Femur (tissue), 1 donor: ENCODE measurements around the gene TMEM252.

Source experiments
- DNase-seq: peaks from one replicate; pipeline ENCODE4 v3.0.0-alpha.2; 2017

TMEM252 gene, protein sequence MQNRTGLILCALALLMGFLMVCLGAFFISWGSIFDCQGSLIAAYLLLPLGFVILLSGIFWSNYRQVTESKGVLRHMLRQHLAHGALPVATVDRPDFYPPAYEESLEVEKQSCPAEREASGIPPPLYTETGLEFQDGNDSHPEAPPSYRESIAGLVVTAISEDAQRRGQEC

DNA sequence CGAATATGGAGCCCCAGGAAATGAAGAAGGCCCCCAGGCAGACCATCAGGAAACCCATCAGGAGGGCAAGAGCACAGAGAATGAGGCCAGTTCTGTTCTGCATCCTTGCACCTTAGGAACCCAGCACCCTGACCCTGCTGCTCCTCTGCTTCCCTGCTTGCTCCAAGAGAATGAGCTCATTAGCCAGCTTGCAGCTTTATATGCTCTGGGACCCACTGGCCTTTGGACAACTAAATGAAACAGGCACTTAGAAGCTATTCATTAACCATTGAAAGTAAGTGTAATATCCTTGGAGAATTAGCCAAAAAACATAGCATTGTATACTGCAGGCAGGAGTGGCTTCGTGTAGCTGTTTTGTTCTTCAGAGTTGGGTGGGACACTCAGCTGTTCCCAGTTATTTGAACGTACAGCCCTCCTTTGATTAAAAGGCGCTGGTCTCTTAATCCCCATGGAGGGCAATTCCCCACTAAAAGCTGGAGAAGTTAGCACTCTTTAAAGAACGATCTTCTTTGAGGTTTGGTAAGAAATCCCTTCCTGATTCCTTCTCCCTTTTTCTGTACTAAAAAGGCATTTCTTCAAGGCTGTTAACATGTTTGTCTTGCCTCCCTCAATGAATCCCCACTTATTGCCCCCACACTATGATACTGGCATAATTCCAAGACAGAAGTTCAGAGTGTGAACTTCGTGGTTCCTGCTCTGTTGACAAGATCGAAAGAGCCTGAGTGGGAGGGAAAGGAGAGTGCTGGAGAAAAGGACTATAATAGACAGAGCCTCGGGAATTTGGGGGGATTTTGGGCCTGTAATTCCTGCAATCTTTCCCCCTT lies at the start of gene TMEM252:
Gene TMEM252 (minus strand): TSS at position 172 of the 824 bp plus-strand sequence. CDS start 69 bp downstream, at position 103.
- no peak for DNase-seq

DNA sequence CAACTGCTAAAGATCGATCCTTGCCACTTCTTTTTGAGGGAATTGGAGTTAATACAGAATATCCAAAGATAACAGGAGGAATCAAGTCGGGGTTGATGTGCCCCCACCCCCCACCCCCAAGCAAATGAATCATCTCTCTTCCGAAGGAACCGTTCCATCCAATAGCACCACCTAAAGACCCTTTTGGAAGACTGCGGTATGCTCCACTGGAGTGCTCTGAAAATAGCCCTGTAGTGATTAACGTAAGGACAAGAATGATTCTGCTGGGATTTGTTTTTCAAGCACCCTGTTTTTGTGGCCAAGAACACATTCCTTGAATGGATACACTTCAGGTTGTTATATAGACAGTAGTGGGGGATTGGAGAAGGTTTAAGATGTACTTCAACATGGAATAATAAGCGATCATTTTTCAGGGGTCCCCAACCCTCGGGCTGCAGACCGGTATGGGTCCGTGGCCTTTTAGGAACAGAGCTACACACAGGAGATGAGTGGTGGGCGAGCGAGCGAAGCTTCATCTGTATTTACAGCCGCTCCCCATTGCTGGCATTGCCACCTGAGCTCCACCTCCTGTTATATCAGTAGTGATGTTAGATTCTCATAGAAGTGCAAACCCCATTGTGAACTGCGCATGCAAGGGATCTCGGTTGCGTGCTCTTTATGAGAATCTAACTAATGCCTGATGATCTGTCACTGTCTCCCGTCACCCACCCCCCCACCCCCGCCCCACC lies 44.5 kb upstream of the TMEM252 start:
- DNase-seq, result no peak

DNA sequence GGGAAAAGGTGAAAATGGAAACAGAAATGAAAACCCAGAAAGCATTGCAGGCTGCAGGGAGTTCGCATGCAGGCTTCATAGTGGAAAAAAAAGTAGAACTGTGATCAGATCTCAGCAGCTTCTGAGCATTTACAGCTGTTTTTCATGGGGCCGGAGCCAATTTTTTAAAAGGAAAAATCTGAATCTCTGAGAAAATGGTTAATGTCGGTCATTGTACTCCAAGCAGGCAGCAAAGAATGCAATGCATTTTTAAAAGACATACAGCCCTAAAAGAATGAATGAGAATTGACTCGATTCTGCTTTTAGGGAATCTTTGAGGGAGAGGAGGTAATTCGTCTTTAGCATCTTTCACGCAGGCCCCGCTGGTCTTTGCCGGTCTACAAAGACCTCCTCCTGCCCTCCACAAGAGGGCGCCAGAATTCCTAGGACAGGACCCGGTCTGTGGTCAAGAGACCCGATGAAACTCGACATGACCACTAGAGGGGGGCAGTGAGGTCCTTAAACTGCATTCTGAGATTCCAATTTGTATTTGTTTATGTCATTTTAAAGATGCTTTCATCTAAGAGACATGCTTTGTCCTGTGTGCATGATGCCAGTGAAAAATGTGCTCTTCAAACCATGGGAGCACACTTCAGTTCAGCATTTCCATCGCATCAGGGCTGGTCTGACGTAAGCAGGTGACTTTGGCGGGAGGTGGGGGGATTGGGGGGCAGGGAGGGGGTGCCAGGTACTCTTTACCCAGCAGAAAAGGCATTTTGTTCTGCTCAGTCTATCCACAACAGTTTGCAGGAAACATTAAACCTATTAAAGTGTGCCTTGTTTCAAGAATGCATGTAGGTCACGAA lies 43.7 kb upstream of the TMEM252 start:
- peak; percentile 88 for DNase-seq

DNA sequence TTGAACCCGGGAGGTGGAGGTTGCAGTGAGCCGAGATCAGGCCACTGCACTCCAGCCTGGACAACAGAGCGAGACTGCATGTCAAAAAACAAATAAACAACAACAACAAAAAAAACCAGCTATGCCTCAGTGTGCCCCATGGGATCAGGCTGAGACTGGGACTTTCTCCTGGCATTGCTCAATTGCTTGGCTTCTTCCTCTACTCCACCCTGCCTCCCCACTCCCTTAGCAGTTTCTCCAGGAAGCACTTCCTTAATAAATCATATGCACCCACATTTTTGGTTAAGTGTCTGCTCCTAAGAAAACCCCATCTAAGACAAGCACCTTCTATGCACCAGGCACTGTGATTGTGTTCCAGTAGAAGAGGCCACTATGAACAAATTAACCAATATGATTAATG lies 41.0 kb upstream of the TMEM252 start:
- no peak for DNase-seq

DNA sequence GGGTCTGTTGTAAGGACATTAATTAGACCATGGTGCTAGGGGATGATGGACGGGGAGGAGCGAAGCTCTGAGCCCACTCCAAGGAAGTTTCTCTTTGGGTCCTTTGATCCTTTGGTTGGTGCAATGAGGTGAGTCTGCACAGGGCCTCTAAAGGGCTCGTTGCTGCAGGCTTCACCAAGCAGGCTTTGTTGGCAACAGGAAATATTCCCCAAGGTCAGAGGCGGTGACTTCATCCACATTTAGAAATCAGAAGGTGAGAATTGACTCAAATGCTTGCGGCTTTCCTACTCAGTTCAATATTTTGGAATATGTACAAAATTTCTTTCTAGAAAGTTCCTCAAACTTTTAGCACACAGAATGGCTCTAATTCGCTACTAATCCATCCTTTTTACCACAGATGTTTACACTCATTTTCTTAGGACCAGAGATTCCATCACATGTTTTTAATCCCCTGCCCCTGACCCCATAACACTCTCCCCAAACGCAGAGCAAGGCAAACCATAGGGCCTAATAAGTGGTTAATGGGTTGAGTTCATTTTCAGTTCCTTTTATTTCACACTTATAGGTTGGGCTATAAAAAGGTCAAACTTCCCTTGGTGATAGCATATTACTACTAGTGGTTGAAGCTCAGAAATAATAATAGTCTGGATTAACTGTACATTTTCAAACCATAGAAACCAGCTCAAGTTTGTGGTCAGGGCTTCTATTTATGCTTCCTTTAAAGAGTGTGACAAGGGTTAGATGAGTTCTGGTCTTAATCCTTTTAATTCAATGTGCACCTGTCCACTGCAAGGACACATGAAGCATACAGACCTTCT lies 37.3 kb upstream of the TMEM252 start:
- DNase-seq, result no peak

DNA sequence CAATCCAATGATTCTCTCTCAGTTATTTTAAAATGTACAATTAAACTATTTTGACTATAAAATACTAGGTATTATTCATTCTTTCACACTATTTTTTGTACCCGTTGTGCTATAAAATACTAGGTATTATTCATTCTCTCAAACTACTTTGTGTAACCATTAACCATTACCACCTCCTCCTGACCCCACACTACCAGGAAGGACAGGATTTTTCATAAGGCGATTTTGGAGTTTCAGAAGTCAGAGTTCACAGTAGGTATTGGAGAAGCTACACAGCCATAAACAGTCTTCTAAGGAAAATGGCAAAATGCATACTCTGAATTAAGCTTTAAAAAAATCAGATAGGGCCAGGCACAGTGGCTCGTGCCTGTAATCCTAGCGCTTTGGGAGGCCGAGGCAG lies 35.1 kb upstream of the TMEM252 start:
- no peak for DNase-seq

DNA sequence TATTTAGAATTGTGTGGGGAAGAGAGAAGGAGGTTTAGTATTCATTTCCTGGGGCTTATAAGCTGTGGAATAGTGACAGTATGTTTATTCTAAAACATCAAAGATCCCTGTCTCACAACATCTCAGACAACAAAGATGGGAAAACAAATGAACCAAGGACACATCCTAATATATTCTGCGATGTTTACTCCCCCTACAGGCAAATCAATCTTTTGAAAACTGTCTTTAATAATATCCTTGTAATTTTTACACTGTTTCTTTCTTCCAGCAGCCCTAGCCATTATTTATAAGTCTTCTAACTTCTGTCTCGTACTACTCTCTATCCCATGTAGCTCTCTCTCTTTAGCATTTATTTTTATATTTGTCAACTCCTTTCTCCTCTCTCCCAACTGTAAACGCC lies 33.5 kb upstream of the TMEM252 start:
- no peak for DNase-seq

DNA sequence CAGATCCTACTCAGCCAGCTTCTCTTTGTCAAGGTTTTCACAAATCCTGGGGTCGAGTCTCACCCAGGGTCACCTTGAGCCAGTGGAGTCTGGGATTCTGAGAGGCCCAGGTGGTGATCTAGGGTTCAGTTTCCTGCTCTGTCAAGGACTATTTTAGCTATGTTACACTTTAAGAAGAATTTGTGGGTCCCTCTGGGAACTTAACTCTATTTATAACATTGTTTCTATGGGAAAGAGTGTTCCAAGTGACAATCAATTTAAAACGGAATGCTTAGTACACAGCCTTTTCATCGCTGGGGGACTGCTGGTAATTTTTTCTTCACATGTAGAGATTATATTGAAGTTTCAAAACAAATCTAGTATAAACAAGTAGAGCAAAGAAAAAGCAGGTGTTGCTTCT lies 26.9 kb upstream of the TMEM252 start:
- DNase-seq, result no peak

DNA sequence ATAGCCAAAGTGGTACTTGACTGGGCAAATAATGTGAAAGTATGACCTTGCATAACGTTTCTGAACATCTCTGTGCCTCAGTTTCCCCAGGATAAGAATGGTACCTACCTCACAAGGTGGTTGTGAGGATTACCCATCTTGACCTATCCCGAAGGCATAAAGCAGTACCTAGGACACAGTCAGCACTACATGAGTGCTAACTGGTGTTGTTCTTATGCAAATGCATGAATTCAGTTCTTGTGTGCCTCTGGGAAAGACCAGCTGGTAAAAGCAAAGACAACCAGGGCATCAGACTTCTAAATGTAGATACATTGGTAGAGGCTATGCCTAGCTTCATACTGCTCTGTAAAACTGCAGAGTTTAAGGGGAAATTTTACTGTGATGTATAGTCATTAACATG lies 21.8 kb upstream of the TMEM252 start:
- no peak for DNase-seq

DNA sequence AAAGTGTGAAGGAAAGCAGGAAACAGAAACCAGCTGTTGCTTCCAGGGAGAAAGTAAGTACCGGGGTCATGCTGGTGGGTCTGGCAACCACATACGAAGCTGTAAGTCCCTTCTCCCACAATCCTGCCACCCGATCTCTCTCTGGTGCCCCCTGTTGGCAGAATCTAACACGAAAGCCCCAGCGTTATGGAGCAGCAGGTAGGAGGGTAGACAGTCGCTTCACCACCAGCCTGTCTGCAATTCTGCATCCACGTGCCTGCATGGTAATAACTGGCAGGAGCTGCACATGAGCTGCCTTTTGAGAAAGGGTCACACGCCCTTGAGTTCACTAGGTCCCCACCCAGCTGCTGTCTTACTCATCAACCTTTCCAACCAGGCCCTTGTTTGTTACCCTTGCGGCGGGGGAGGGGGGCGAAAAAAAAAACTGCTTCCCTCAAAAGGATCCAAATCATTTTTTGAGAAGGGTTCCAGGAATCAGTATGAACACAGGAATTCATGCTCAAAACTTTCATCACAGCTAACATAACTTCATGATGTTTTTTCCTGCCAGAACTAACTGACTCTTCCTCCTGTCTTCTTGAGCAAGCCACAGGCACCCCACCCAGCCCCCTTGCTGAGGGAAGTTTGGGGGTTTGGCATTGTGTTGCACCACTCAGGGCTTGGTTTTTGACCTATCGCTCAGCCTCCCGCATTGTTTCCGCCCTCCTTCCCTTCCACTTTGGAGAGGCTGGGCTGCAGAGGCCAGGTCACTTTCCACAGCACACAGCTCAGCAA lies 19.6 kb upstream of the TMEM252 start:
- peak; percentile 45 for DNase-seq

DNA sequence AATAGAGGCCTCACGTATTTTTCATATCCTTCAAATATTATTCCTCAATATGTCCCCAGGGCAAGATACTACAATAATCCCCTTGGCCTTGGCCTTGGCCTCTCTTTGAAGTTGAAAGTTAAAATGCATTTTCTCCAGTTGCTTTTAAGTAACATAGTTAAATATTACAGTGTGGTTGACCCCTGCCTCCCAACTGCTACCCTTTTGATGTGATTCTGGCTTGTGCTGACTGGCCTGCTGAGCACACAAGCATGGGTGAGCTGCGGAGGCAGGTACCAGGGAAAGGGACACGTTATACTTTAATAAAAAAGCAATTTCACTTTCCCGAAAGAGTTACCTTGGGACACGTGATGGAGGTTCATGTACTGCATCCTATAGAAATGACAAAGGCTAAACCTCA lies 17.9 kb upstream of the TMEM252 start:
- no peak for DNase-seq

DNA sequence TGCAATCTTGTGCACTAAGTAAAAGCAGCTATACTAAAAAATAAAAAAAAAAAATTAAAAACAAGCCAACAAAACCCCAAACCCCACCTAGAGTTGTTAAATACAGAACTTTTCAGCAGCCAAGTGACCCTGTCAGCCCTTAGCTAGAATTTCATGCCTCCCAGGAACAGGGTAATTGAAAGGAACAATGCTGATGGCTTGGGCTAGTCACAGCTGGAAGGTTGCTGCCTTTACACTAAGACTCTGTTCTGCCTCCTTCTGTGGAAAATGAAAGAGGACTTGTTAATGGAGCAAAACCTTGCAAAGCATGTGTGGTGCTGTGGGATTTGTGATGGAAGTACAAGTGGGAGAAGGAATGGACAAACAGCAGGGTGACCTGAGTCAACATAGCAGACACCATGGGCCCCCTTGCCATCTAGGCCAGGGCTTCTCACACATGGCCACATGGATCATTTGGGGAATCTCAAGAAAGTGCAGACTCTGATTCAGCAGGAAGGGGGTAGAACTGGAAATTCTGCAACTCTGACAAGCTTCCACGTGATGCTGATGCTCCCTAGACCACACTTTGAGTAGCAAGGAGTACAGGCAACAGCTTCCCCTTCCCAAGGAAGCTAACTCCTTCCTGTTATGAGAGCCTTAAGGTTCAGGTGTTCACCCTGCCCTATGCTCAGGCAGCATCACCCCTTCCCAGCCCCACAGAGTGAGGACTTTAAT lies 14.9 kb upstream of the TMEM252 start:
- DNase-seq, result no peak

DNA sequence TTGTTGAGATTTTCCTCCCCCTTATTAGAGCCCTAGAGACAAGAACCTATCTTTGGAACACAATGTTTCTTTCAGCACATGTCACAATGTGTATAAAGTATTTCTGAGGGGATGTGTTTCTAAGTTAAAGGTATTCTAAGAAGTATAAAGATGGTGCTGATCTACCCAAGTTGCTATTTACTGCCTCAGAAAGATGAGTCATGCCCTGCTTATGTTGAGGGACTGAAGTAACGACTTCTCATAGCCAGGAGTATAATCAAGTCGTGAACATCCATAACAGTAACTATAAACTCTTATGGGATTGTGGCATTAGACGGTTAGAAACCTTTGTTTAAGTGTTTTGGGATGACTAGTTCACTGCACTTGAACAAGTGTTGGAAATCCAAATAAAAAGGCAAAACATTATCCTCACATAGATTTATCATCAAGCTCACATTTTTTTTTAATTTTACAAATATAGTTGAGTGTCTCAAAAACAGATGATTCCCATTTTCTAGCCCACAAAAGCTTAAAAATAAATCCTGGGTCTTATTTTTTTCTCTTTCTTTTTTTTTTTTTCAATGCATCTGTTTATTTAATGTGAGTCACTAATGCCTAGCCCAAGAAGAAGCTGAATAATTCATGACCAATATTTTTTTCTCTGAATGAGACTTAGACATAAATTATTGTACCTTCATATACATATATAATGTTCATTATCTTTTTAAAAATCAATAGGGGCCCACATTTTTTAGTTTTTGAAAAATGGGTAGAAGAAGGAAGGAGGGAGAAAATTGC lies 12.2 kb upstream of the TMEM252 start:
- DNase-seq, result no peak

DNA sequence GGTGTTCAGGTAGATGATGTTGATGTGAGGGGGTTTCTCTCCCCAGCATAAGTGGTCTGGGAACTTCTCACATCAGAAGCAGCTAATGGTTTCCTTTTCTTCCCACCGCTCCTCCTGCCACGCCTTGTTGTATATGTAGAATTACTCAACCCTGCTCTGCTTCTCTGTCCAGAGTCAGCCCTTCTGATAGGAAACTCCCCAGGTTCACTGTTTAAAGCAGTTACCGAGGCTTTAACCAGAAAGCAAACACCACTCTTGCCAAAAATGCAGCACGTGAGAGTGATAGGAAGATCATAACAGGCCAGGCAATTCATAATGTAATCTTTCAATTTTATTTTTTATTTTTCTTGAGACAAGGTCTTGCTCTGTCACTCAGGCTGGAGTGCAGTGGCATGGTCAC lies 10.5 kb upstream of the TMEM252 start:
- no peak for DNase-seq

DNA sequence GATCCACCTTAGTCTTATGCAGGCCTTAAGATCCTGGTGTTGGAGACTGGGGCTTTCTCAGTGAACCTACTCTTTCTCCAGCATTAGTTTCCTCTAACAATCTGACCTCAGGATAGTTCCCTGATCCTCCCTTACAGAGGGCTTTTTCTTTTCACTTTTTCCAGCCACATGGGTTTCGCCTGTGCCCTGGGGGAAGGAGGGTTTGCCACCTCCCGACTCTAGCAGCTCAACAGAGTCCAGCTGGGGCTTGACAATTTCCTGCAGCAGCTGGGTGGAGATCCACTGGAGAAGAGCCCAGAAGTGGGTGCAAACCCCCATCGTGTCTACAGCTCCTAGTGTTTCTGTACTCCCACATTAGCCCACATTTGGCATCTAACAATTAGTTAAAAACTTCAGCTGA lies 7.6 kb upstream of the TMEM252 start:
- no peak for DNase-seq

DNA sequence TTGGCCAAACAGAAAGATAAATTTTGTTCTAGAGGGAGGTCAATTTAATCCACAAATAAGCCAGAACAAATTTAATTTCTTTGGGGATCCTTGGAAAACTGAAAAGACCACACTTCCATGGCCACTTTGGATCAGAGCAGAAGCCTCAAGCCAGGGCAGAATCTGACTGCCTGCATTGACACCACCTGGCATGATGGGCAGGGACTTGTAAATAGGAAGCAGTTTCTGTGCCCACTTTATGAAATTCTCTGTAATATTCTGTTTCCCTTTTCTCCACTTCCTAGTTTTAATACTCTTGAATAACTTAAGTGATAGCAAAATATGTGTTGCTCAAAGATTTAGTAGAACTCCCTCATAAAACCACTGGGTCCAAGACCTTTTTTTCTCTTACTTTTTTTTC lies 6.7 kb upstream of the TMEM252 start:
- no peak for DNase-seq

DNA sequence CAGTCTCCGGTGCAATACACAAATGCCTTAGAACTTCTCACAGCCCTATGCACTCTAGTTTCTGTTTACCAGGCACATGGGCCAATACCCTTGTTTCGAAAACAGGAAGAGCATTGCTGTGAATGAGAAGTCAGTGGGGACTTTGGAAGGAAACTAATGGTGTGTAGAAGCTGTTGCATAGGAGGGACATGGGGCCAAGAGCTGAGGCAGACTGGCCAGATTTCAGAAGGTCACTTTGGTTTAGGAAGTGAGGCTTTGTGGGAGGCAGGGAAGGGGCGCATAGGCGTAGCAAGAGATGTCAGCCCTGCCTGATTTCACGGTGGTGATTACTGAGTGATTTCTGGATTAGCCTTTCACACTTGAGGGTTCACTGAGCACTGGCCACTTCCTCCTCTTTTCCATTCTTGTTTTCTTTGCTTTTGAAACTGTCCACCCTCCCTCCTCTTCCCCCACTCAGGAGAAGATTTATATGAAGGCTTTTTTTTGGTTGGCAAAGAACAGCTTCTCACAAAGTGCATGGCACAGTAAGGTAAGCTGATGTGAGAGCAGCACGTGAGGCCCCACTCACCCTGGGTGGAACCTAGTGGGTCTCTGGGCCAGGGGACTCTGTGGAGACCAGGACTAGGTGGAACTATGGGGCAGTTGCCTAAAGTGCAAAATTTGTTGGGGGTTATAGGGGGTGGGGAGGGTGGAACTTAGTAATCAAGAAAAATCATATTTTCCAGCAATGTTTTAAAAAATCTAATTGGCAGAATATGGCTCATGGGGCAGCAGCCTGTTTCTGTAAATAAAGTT lies 6.1 kb upstream of the TMEM252 start:
- DNase-seq, result no peak

DNA sequence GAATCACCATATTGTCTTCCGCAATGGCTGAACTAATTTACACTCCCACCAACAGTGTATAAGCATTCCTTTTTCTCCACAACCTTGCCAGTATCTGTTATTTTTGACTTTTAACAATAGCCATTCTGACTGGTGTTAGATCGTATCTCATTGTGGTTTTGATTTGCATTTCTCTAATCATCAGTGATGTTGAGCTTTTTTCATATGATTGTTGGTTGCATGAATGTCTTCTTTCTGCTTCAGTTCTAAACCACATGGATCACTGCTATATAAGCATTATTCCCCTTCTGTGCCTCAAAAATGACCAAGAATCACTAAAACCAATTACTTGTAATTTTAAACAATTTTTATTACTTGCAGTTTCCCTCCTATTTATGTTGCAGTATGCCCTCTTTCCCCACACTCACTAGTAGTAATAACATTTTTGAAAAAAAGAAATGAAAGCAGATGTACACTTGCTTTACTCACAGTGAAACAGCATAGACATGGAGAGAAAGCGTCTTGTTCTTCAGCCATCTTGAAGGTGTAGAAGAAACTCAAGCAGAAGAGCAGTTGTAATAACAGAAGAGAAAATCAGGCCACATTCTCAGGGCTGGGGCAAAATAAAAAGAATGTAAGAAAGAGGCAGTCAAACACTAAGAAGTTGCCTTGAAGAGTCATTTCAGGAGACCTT lies 4.5 kb upstream of the TMEM252 start:
- no peak for DNase-seq
